AG04449 (cell line): ENCODE results near the gene ITGB7.

Source experiments
- CTCF ChIA-PET: fragments of 350-600 bp; formaldehyde crosslinking; extraction: SDS; loops from one replicate; lab custom pipeline; 2021; ENCODE audit warnings: antibody characterized with exemption; lab: Yijun Ruan, JAX
- POLR2A ChIA-PET: fragments of 400-600, 350-600 bp; formaldehyde crosslinking; extraction: SDS; loops from one replicate; lab custom pipeline; 2020; ENCODE audit warnings: antibody characterized with exemption, inconsistent platforms; lab: Yijun Ruan, JAX
- DNase-seq: peaks from one replicate; pipeline ENCODE4 v3.0.0-alpha.2; 2010; ENCODE audit warnings: low read depth, low spot score
- H3K4me3 ChIP-seq: 2 replicates; pipeline ENCODE4 v1.5.1; 2011; ENCODE audit warnings: low read depth, mild to moderate bottlenecking, control low read depth, low read length
- CTCF ChIP-seq: IDR thresholded peaks from one replicate; pipeline ENCODE4 v1.5.1; 2011; ENCODE audit warnings: mild to moderate bottlenecking, moderate library complexity, low read length, control low read depth, inconsistent platforms; ENCODE audit not compliant: insufficient read depth; ENCODE audit errors: missing control alignments

ITGB7 gene

GRCh38 chr12:53212931-53213330 is 5.9 kb upstream of the ITGB7 start:
- ChIA-PET POLR2A (no interaction called here), CTCF (interaction anchor here (0.7 to 24.6 kb wide), 29 partner anchors 8 to 296 kb away, joined by 3 to 659 read pairs (median 7); partner anchors contain the start of genes AAAS, ESPL1, MYG1 and PFDN5)
- no peak overlapping the region for H3K4me3 ChIP-seq
- DNase-seq = no peak
- TF ChIP-seq CTCF = no peak

- CTCF ChIA-PET = interaction anchor here (0.6 to 24.6 kb wide), 28 partner anchors 8 to 145 kb away, joined by 3 to 659 read pairs (median 6); partner anchors contain the start of genes AAAS, ESPL1, MYG1 and PFDN5
- H3K4me3 ChIP-seq = no peak overlapping the region
- no peak for DNase-seq
- TF ChIP-seq CTCF = peak; percentile 37
- POLR2A ChIA-PET = no interaction called here
Observed at GRCh38 chr12:53211476-53212381, 4.7 kb upstream of the ITGB7 start.

- ChIA-PET POLR2A (no interaction called here), CTCF (interaction anchor here (0.9 to 24.6 kb wide), 17 partner anchors 8 to 141 kb away, joined by 3 to 659 read pairs (median 14); partner anchors contain the start of genes AAAS, ESPL1, MYG1 and PFDN5)
- no peak for DNase-seq
- TF ChIP-seq CTCF = no peak
- no peak overlapping the region for H3K4me3 ChIP-seq
Observed at GRCh38 chr12:53210843-53211242, 3.8 kb upstream of the ITGB7 start.

- ChIA-PET POLR2A (no interaction called here), CTCF (interaction anchor here (1.0 to 24.6 kb wide), 8 partner anchors 9 to 212 kb away, joined by 3 to 659 read pairs (median 6); partner anchors contain the start of genes AAAS, MYG1 and PFDN5)
- no peak for TF ChIP-seq CTCF
- DNase-seq = no peak
- no peak overlapping the region for H3K4me3 ChIP-seq
Observed at GRCh38 chr12:53208877-53209463, 1.9 kb upstream of the ITGB7 start.

GRCh38 chr12:53208435-53208834 is 1.4 kb upstream of the ITGB7 start:
- ChIA-PET CTCF (interaction anchor here (0.7 to 24.6 kb wide), 10 partner anchors 9 to 213 kb away, joined by 3 to 659 read pairs (median 5); partner anchors contain the start of genes AAAS, MYG1 and PFDN5), POLR2A (no interaction called here)
- no peak for TF ChIP-seq CTCF
- no peak for DNase-seq
- no peak overlapping the region for H3K4me3 ChIP-seq
